Thoracic aorta (tissue), 2 donors: ENCODE data around the gene GABARAPL2. TPM values are rescaled to one million over a fixed set of nuclear protein-coding genes. Genes with fewer than 3 reads are reported as not detected.
"Not testable (repeated sequence)": the region's sequence is repeated elsewhere in the genome, so short reads cannot be mapped to it uniquely, and the experiment has no call there.

ENCODE experiments used
- ATAC-seq: fragments of 150-250 bp; one replicate; pipeline ENCODE4 v1.8.0; 2017; ENCODE audit warnings: low read depth; ENCODE audit not compliant: insufficient number of reproducible peaks, low FRiP score
- DNase-seq: peaks from one replicate; pipeline ENCODE4 v3.0.0-alpha.2; 2020; ENCODE audit warnings: low spot score
- H3K27ac ChIP-seq, 2 donors: fragments of 200-600 bp; sonication (generic); 1 replicate in 1 of 2; 2 replicates in 1 of 2; pipeline ENCODE4 v1.5.1; 2016; ENCODE audit warnings: mild to moderate bottlenecking in 2 of 2, moderate library complexity in 2 of 2
- H3K27me3 ChIP-seq: fragments of 200-600 bp; sonication (generic); replicated peaks from 2 replicates; pipeline ENCODE4 v1.6.0; 2016; ENCODE audit warnings: mild to moderate bottlenecking; ENCODE audit not compliant: insufficient read depth
- H3K36me3 ChIP-seq: fragments of 200-600 bp; sonication (generic); one replicate; pipeline ENCODE4 v1.5.1; 2016
- H3K4me1 ChIP-seq, 2 donors: fragments of 200-600 bp; sonication (generic); 1 replicate in 1 of 2; 2 replicates in 1 of 2; pipeline versions ENCODE4 v1.5.1 to v1.6.0; 2016; ENCODE audit warnings: low read depth in 2 of 2, mild to moderate bottlenecking in 1 of 2; ENCODE audit not compliant: control insufficient read depth in 1 of 2
- H3K4me3 ChIP-seq: fragments of 200-600 bp; sonication (generic); 2 replicates; pipeline ENCODE4 v1.5.1; 2016; ENCODE audit warnings: mild to moderate bottlenecking
- H3K9me3 ChIP-seq: fragments of 200-600 bp; sonication (generic); 2 replicates; pipeline ENCODE4 v1.5.1; 2016
- total RNA-seq, 2 donors: library from RNA; depleted of rRNA; stranded (reverse); fragments of >200 nt; gene quantifications; one replicate each; pipeline versions ENCODE4 v1.1.0 to v1.2.3, GENCODE V29; 2016
- TF ChIP-seq, protein P1 (sequence below): fragments of 200-600 bp; sonication (generic); IDR thresholded peaks from one replicate; pipeline ENCODE4 v1.5.1; 2019; ENCODE audit warnings: antibody characterized with exemption

GABARAPL2 gene
- total RNA-seq, 2 donors from 2014 or later: 101 to 122 TPM

GRCh38 chr16:75546293-75546692, 19.9 kb upstream of the GABARAPL2 start:
- no peak for ATAC-seq
- TF ChIP-seq, protein P1, sequence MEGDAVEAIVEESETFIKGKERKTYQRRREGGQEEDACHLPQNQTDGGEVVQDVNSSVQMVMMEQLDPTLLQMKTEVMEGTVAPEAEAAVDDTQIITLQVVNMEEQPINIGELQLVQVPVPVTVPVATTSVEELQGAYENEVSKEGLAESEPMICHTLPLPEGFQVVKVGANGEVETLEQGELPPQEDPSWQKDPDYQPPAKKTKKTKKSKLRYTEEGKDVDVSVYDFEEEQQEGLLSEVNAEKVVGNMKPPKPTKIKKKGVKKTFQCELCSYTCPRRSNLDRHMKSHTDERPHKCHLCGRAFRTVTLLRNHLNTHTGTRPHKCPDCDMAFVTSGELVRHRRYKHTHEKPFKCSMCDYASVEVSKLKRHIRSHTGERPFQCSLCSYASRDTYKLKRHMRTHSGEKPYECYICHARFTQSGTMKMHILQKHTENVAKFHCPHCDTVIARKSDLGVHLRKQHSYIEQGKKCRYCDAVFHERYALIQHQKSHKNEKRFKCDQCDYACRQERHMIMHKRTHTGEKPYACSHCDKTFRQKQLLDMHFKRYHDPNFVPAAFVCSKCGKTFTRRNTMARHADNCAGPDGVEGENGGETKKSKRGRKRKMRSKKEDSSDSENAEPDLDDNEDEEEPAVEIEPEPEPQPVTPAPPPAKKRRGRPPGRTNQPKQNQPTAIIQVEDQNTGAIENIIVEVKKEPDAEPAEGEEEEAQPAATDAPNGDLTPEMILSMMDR: no peak

GRCh38 chr16:75548456-75548855, 17.7 kb upstream of the GABARAPL2 start:
- not testable (repeated sequence) for H3K9me3 ChIP-seq, H3K4me1 ChIP-seq, DNase-seq, ATAC-seq, H3K4me3 ChIP-seq, H3K27ac ChIP-seq, H3K27me3 ChIP-seq, H3K36me3 ChIP-seq

More at GRCh38 chr16:75546293-75546692, 19.9 kb upstream of the GABARAPL2 start:
- Histone ChIP-seq H3K4me3 (no peak overlapping the region), H3K9me3 (no peaks in the 10 kb centered on the region), H3K27ac (no peak overlapping the region), H3K36me3 (no peaks in the 10 kb centered on the region), H3K4me1 (no peaks in the 10 kb centered on the region), H3K27me3 (no peaks in the 10 kb centered on the region)
- DNase-seq: no peak

- H3K27ac ChIP-seq: no peak overlapping the region
- TF ChIP-seq, protein P1: no peak
- H3K4me1 ChIP-seq: peaks cover 0 to 14% of the 10 kb centered on the region in 2 donors
- H3K27me3 ChIP-seq: no peaks in the 10 kb centered on the region
- DNase-seq (no peak), ATAC-seq (no peak)
- no peaks in the 10 kb centered on the region for H3K9me3 ChIP-seq
- no peaks in the 10 kb centered on the region for H3K36me3 ChIP-seq
- no peak overlapping the region for H3K4me3 ChIP-seq
These were observed 15.9 kb upstream of the GABARAPL2 start for GRCh38 chr16:75550211-75550662.

GRCh38 chr16:75552951-75553350, 13.2 kb upstream of the GABARAPL2 start:
- no peak overlapping the region for H3K4me3 ChIP-seq
- TF ChIP-seq, protein P1: no peak
- peaks cover 3 to 28% of the 10 kb centered on the region in 2 donors for H3K4me1 ChIP-seq
- no peaks in the 10 kb centered on the region for H3K36me3 ChIP-seq
- H3K9me3 ChIP-seq: no peaks in the 10 kb centered on the region
- H3K27ac ChIP-seq: no peak overlapping the region
- DNase-seq (no peak), ATAC-seq (no peak)
- no peaks in the 10 kb centered on the region for H3K27me3 ChIP-seq

DNA sequence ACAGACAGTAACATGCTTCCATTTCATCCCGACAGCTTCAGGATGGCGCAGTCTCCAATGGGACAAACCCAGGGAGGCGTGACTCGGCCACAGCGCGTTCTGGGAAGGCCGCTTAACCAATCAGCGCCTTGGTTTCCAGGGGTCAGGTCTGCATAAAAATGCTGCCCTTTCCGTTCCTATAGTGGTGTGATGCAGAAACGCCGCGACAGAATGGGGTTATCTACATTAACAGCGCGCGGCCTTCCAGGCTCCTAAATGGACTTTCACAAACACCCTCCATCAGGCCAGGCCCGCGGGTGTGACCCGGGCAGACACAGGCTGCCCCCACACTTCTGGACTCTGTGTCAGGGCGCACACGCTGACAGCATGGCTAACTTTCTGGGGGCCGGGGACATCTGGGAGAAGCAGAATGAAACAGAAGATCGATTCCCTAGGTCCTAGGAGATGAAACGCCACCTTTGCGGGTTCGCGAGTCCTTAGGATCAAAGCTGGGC, 10.9 kb upstream of the GABARAPL2 start:
- peaks cover 3 to 28% of the 10 kb centered on the region in 2 donors for H3K4me1 ChIP-seq
- DNase-seq: peak; percentile 52
- no peaks in the 10 kb centered on the region for H3K9me3 ChIP-seq
- no peaks in the 10 kb centered on the region for H3K27me3 ChIP-seq
- H3K27ac ChIP-seq: peak overlapping the region; percentile 76 to 77
- H3K36me3 ChIP-seq: no peaks in the 10 kb centered on the region
- TF ChIP-seq, protein P1: no peak
- peak overlapping the region; percentile 83 for H3K4me3 ChIP-seq
- ATAC-seq: peak; percentile 80
